Renal cortex interstitium (tissue), 11 donors: ENCODE measurements around the gene LDLRAD3. TPM values are rescaled to one million over a fixed set of nuclear protein-coding genes. Genes with fewer than 3 reads are reported as not detected.
A peak's percentile ranks its signal among the peaks of the same experiment; 100 is the strongest.

Experiments
- DNase-seq, 11 donors: peaks; one replicate each; pipeline ENCODE4 v3.0.0-alpha.2; 2013; ENCODE audit warnings: low read depth in 9 of 11, low spot score in 4 of 11; ENCODE audit errors: extremely low read depth in 1 of 11
- polyA plus RNA-seq, 3 donors: library from polyadenylated mRNA; unstranded; fragments of 120-200 nt; gene quantifications; one replicate each; pipeline ENCODE4 v1.2.1, GENCODE V29; 2013; ENCODE audit not compliant: insufficient read length in 3 of 3

Gene LDLRAD3
- polyA plus RNA-seq, 3 donors, result 23.5 to 25.2 (median 24.8) TPM

DNA sequence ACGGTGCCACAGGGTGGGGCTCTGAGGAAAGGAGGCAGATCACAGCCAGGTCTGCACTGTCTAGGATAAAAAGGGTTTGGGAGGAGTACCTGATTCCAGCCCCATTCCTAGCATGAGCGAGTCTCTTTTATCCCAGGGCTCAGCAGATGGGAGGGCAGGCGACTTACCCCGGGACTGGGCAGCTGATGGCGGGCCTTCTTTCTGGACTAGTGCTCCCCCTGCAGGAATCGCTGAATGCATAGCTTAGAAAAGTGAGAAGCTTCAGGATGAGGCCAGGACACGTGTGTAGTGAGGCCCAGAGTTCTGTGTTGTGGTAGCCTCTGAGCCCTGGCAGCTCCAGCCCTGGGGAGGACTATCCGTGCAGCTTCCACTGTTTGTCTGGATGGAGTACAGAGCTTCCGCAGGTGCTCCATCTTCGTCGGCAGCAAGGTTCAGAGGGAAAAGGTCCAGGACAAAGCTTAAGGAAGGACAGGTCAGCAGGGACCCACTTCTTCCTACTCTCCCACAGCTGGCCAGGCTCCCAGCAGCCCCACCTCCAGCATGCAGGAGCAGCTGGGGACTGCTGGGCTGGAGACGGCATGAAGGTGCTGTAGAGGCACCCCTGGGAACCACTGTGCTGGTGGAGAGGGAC lies 315.0 kb downstream of the LDLRAD3 start:
- peak in 7 of 11 donors; percentile 39 to 58 (median 50) for DNase-seq

- DNase-seq, result no peak
Observed at GRCh38 chr11:36261094-36261493, 317.2 kb downstream of the LDLRAD3 start.

- no peak for DNase-seq
Observed at GRCh38 chr11:36264011-36264972, 320.4 kb downstream of the LDLRAD3 start.

DNA sequence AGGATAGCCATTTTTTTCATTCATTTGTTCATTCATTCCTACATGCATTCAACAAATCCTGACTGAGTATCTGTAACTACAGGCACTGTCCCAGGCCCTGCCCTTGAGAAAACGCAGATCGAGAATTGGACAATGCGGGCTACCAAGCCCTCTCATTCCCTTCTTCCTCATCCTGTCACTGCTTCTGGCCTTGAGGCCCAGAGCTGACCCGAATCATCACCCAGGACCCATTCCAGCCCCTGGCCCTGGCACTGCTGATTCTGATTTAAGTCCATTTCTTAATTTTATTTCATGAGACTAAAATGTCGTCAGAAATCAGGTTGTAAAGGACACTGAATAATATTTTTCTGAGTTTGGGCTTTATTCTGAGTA lies 321.1 kb downstream of the LDLRAD3 start:
- DNase-seq, result no peak

- peak in 8 of 11 donors; percentile 38 to 69 (median 58) for DNase-seq
Observed at GRCh38 chr11:36265793-36266628, 322.1 kb downstream of the LDLRAD3 start.

GRCh38 chr11:36266767-36267166 lies 322.9 kb downstream of the LDLRAD3 start:
- no peak for DNase-seq

GRCh38 chr11:36268337-36268985 lies 324.6 kb downstream of the LDLRAD3 start:
- no peak for DNase-seq

- DNase-seq, result no peak
Observed at GRCh38 chr11:36270701-36271100, 326.8 kb downstream of the LDLRAD3 start.

- DNase-seq, result no peak
Observed at GRCh38 chr11:36271794-36272407, 328.0 kb downstream of the LDLRAD3 start.

GRCh38 chr11:36273110-36273509 lies 329.2 kb downstream of the LDLRAD3 start:
- DNase-seq, result no peak

GRCh38 chr11:36274414-36274813 lies 330.6 kb downstream of the LDLRAD3 start:
- DNase-seq, result no peak

GRCh38 chr11:36278531-36279282 lies 334.8 kb downstream of the LDLRAD3 start:
- peak in 4 of 11 donors; percentile 29 to 61 (median 46) for DNase-seq

GRCh38 chr11:36280531-36280930 lies 336.7 kb downstream of the LDLRAD3 start:
- no peak for DNase-seq
